ENCODE results near the gene ESPN.
"Not testable (repeated sequence)": the region's sequence is repeated elsewhere in the genome, so short reads cannot be mapped to it uniquely, and the experiment has no call there.

ESPN gene

GRCh38 chr1:6427441-6428390 is 3.1 kb downstream of the ESPN start:
- no peak for DNase-seq (ENCODE audit: low read depth)

DNA sequence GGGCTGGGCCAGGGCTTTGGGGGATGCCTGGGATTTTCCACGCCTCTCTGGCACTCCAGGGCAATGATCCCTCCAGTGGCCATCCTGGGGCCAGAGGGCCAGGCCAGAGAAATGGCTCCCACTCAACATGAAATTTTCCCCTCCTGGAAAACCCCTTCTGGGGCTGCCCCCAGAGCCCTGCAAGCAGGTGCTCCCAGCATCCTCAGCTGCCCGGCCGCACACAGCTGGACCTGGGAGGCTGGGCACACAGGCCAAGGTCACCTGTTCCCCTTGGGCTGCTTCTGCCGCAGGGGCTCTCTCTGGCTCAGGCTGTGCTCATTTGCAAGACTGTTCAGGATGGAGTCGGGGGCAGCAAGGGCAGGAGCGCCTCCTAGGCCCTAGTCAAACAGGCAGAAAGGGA is 3.9 kb downstream of the ESPN start:
- not testable (repeated sequence) for DNase-seq (ENCODE audit: low read depth)

GRCh38 chr1:6429660-6430411 is 5.3 kb downstream of the ESPN start:
- not testable (repeated sequence) for DNase-seq (ENCODE audit: low read depth)

GRCh38 chr1:6431645-6432579 is 7.3 kb downstream of the ESPN start:
- DNase-seq (ENCODE audit: low read depth): not testable (repeated sequence)

DNA sequence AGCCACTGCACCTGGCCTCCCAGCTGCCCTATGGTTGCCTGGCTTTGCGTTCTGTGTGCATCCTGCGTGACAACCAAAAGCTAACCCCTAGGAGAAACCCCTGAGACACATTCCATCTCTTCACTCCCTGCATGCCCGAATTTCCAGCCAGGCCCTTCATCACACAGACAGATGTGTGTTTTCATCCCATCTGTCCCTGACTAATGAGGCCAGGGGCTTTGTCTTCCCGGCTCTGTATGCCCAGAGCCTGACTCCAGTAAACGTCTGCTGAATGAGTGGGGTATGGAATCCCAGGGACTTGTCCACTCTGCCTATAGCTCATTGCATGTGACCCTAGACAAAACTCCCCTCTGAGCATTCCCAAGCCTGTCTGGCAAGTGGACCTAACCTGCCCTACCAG is 9.6 kb downstream of the ESPN start:
- DNase-seq (ENCODE audit: low read depth): no peak

- no peak for DNase-seq (ENCODE audit: low read depth)
These were observed 10.6 kb downstream of the ESPN start for GRCh38 chr1:6435129-6435528.

DNA sequence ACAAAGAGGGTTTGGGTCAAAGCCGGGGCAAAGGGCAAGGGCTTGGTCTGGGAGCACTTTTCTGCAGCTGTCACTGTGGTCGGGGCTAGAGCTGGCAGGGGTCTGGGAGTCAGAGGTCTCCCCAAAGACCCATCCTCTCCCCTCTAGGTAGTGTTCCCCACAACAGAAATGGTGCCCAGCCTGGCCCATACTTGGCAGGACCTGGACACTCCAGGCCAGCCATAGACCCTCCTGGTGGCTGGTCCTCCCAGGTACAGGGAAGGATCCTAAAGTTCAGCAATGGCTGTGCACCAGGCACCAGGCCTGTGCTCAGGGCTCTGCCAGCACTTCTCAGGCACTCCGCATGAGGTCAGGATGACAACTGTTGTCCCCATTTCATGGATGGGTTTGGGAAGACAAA is 11.0 kb downstream of the ESPN start:
- DNase-seq (ENCODE audit: low read depth): no peak

DNA sequence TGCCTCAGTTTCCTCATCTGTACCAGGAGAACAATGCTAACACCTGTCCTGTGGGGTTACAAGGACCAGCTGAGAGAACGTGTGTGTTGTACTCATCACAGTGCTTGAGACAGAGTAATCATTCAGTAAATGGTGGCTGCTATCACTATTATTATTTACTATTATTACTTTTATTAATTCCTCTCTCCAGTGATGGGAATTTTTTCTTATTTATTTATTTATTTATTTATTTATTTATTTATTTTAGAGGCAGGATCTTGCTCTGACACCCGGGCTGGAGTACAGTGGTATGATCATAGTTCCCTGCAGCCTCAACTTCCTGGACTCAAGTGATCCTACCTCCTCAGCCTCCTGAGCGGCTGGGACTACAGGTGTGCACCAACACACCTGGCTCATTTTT is 11.7 kb downstream of the ESPN start:
- not testable (repeated sequence) for DNase-seq (ENCODE audit: low read depth)

GRCh38 chr1:6437012-6437700 is 12.6 kb downstream of the ESPN start:
- not testable (repeated sequence) for DNase-seq (ENCODE audit: low read depth)

DNA sequence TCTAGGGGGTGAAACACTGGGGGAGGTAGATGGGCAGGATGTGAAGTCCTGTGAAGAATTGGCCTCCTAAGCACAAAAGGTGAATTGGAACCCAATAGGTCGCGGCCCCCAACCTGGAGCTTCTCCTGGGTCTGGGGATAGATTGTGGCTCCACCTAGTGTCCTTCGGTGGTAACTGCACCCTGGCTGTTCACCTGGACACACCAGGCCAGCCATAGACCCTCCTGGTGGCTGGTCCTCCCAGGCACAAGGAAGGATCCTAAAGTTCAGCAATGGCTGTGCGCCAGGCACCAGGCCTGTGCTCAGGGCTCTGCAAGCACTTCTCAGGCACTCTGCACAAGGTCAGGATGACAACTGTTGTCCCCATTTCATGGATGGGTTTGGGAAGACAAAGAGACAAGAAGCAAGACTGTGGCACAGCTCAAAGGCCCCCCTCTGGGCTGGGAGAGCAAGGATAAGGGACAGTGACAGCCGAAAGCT is 13.5 kb downstream of the ESPN start:
- DNase-seq (ENCODE audit: low read depth): peak; percentile 63

DNA sequence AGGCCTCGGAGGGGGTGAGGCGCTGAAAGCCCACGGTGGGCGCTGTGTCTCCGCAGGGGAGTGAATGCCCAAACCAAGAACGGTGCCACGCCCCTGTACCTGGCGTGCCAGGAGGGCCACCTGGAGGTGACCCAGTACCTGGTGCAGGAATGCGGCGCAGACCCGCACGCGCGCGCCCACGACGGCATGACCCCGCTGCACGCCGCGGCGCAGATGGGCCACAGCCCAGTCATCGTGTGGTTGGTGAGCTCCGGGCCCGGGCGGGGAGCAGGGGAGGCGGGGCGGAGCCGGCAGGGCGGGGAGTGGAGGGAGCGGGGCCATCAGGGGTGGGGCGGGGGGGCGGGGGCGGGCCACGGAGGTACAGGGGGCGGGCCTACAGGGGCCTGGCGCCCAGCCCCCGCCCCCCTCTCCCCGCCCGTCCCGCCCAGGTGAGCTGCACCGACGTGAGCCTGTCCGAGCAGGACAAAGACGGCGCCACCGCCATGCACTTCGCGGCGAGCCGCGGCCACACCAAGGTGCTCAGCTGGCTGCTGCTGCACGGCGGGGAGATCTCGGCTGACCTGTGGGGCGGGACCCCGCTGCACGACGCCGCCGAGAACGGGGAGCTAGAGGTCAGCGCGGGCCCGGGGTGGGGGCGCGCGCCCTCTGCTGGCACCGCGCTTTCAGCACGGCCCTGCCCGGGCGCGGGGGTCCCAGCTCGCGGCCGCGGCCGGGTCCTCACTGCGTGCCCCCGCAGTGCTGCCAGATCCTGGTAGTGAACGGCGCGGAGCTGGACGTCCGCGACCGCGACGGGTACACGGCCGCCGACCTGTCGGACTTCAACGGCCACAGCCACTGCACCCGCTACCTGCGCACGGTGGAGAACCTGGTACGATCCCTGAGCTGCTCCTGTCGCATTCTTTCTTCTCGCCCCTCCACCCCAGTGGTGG is 15.9 kb downstream of the ESPN start:
- DNase-seq (ENCODE audit: low read depth): peak; percentile 60

DNA sequence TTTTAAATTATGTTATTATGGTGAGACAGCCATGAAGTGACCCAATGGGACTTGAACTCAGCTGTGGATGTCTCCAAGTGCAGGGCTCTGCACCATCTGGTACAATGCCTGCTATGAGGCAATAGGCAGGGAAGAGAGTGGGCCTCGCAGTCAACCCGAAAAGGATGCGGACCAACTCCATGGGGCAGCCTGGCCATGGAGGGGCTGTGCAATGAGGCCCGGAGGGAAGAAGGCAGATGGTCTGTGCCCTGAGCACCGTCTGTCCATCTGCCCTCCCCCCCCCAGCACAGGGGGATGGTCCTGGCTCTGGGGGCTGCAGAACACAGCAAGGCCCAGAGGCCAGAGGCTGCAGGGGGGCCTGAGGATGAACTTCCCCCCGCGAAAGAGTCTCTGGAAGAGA is 17.0 kb downstream of the ESPN start:
- no peak for DNase-seq (ENCODE audit: low read depth)

DNA sequence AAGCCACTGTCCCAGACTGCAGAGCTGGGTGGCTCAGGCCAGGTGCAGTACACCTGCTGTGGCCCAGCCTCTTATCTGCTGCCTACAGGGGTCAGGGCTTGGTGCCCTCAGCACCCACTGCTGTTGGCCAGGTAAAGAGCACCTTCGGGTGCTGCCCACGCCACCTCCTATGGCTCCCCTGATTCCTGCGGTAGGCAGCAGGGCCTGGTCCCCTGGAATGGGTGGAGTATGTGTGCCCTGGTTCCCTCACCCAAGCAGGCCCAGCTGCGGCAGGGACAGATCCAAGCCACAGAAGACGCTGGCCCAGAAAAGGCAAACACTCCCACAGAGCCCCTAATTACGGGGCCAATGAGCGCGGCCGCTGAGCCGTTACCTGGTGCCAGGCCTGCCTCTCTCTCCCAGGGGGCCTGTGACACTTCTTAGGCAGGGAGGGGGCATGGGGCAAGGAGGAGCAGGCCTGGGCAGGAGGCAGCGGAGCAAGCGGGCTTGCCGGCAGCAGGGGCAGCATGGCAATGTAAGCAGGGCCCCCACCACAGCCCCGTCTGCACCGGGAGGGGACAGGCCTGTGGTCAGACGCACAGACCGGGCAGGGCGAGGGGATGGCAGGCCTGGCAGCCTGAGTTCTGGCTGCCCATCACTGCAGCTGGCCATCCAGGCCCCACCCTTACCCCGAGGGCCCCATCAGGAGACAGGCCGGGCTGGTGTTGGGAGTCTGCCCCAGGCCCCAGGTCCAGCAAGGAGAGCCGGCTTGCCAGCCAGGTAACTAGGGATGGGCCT is 19.0 kb downstream of the ESPN start:
- DNase-seq (ENCODE audit: low read depth): no peak

DNA sequence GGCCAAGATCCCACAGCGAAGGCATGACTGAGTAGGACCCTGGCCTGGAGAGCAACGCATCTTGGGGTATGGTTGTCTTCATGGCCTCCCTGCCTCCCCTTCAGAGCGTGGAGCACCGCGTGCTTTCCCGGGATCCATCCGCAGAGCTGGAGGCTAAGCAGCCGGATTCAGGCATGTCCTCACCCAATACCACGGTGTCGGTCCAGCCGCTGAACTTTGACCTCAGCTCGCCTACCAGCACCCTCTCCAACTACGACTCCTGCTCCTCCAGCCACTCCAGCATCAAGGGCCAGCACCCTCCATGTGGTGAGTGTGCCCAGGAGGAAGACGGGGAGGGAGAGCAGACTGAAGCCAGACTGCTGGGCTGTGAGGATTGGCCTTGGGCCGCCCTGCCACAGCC is 19.8 kb downstream of the ESPN start:
- DNase-seq (ENCODE audit: low read depth): no peak

- DNase-seq (ENCODE audit: low read depth): no peak
These were observed 20.6 kb downstream of the ESPN start for GRCh38 chr1:6445062-6445763.

DNA sequence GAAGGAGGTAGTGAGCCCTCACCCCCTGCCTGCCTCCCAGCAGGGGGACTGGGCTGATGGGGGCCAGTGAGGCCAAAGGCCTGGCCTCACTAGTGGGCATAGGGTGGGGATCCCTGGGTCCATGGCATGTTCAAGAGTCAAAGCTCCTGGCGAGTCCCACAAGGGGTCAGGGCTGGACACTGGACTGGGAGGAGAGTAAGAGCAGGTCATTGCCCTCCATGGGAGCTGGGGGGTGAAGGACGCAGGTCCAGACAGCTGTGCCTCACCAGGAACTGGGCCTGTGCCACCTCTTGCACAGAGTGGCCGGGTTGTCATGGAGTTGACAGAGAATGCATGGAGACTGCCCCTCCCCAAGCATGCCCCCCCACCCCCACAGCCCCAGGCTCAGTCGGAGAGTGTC is 21.4 kb downstream of the ESPN start:
- not testable (repeated sequence) for DNase-seq (ENCODE audit: low read depth)

DNA sequence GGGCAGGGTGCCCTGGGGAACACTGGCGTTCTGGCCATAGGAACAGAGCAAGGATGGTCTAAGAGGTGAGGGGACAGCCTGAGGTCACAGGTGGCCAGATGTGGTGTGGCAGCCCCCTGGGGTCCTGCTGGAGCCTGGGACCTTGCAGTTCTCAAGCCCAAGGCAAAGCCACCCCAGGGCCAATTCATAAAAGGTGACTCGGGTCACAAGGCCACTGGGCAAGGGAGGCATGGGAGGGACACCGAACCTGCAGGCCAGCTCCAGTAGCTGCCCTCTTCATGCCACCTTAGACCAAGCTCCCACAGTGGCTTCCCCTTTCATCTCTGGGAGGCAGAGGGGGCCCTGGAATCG is 22.1 kb downstream of the ESPN start:
- DNase-seq (ENCODE audit: low read depth): no peak

DNA sequence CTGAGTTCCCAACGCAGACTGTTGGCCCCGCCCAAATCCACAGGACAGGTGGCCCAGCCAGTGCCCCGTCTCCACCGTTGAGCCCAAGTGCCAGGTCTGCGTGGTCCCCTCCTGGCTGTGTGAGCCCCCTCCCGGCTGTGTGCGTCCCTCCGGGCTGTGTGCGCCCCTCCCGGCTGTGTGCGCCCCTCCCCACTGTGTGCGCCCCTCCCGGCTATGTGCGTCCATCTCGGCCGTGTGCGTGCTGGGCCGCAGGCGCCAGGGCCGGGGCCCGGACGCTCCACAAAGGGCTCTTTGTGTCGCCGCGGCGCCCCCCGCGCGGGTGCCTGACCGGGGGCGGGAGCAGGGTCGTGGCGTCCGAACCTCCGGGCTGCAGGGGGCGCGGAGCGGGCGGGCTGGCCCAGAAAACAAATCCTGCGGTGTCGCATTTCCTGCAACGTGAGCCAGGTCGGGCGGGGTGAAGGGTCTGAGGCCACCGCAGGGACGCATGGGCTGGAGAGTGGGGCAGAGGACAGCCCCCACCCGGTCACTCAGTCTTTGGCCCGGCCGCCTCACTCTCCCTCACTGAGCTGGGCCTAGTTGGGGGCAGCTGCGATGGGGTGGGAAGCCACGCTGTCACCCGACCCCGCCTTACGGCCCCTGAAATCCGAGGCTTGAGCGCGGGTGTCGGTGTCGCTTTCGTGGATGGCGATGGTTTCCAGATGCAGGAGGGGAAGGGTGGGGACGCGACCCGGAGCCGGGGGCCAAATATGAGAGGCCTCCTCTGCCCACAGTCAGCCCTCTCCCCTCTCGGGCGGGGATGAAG is 22.6 kb downstream of the ESPN start:
- no peak for DNase-seq (ENCODE audit: low read depth)

Measured in activated T-cell treated with anti-CD3 and anti-CD28 coated beads for 24 hours (primary cell).